ENCODE measurements around the gene FATE1. TPM values are rescaled to one million over a fixed set of nuclear protein-coding genes. Genes with fewer than 3 reads are reported as not detected.

FATE1 gene
- total and polyA plus RNA-seq, 2 of the 8 experiments (the other 6 are each of a cell fraction or from before 2014, with no cell fraction given): 0.12 TPM; not detected in 1

DNA sequence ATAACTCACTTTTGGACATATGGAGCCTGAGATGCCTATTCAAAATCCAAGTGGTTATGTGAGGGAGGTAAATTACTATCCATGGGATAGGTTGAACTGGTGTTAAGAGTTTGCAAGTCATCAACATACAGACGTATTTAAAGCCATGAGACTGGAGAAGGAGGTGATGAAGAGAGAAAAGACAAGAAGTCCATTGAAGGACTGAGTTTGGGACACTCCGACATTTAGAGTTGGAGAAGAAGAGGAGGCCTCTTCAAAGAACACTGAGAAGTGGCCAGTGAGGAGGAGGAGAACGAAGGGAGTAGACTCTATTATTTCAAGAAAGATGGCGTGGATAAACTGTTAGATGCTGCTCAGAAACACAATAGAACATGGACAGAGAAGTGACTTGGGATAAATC lies 18.6 kb downstream of the FATE1 start, which contains the start of gene CNGA2:
TSS of gene CNGA2 (plus strand) at position 301 of the 400 bp plus-strand sequence. CDS start 3,738 bp downstream, outside the sequence.
- H4K5ac ChIP-seq (ENCODE audit: insufficient read length, low read depth, low read length): no peak within 1 kb of the TSS
- no peak within 1 kb of the TSS for H3K18ac ChIP-seq (ENCODE audit: extremely low read depth, low read length)
- DNase-seq (ENCODE audit: low read depth in 1 of 2, low spot score in 2 of 2): no peak
- H3K79me1 ChIP-seq (ENCODE audit: low read depth, low read length): no peaks in the 10 kb centered on the region
- H2BK120ac ChIP-seq (replicated peaks; ENCODE audit: low read depth, low read length): no peak within 1 kb of the TSS
- CTCF ChIA-PET (ENCODE audit: partially characterized antibody): interaction anchor here (0.8 kb wide), 1 partner anchor 40 kb away, joined by 3 read pairs; no protein-coding TSS in a partner anchor
- POLR2A ChIA-PET (ENCODE audit: partially characterized antibody): no interaction called here
- no peak within 1 kb of the TSS for H2AFZ ChIP-seq (ENCODE audit: low read length)
- 86% methylated on average over 4 of the region's 4 CpGs; no CpG with 5 or more reads in 1 of the 2 experiments for WGBS, 2 experiments (ENCODE audit: extremely low coverage in 1 of 2, insufficient coverage in 1 of 2, insufficient read length in 1 of 2, insufficient replicate concordance in 2 of 2, low coverage in 1 of 2, low lambda C conversion rate in 2 of 2, missing lambda C conversion rate in 1 of 2)
- no peak within 1 kb of the TSS for H2BK20ac ChIP-seq (ENCODE audit: low read length)
- H3K9me3 ChIP-seq (ENCODE audit: insufficient read depth in 2 of 2, low read depth in 1 of 2, low read length in 1 of 2): no peaks in the 10 kb centered on the region
- no peak within 1 kb of the TSS for H3K4me3 ChIP-seq (ENCODE audit: extremely low read depth in 1 of 4, insufficient read depth in 2 of 4, low read depth in 3 of 4, low read length in 4 of 4)
- H4K8ac ChIP-seq (ENCODE audit: extremely low read depth, insufficient read depth, low read length): no peak within 1 kb of the TSS
- H3K4ac ChIP-seq (replicated peaks; ENCODE audit: insufficient read length, low read depth, low read length): no peak within 1 kb of the TSS
- no peak within 1 kb of the TSS for H3K4me2 ChIP-seq (ENCODE audit: insufficient read depth in 1 of 2, low read depth in 2 of 2, low read length in 2 of 2)
- no peak within 1 kb of the TSS for H3K27ac ChIP-seq (ENCODE audit: low read depth, low read length)
- H3K36me3 ChIP-seq (ENCODE audit: control insufficient read depth in 2 of 4, insufficient read depth in 4 of 4, low read length in 3 of 4): no peaks in the 10 kb centered on the region
- no peak within 1 kb of the TSS for H4K91ac ChIP-seq (replicated peaks; ENCODE audit: insufficient read length, low read length)
- H3K27me3 ChIP-seq (replicated peaks in 1 of 4; ENCODE audit: control insufficient read depth in 3 of 4, extremely low read depth in 1 of 4, insufficient read depth in 3 of 4, low read length in 3 of 4): no peaks in the 10 kb centered on the region
- H3K23ac ChIP-seq (ENCODE audit: insufficient read length): no peak within 1 kb of the TSS
- no peak for FAIRE-seq
- no peak within 1 kb of the TSS for H3K14ac ChIP-seq (ENCODE audit: insufficient read length)
- H3K9ac ChIP-seq (replicated peaks in 1 of 4; ENCODE audit: extremely low read depth in 1 of 4, low read depth in 3 of 4, low read length in 3 of 4): no peak within 1 kb of the TSS
- no peak within 1 kb of the TSS for H2BK12ac ChIP-seq (ENCODE audit: low read depth, low read length)
- TF ChIP-seq TBP (IDR thresholded peaks at IDR 0.05; ENCODE audit: low read depth, low read length) (no peak), NANOG (IDR thresholded peaks at IDR 0.05; ENCODE audit: insufficient read depth, low read depth, low read length, poor library complexity, severe bottlenecking) (no peak), CHD2 (IDR thresholded peaks at IDR 0.05; ENCODE audit: low read length) (no peak), SP2 (IDR thresholded peaks at IDR 0.05; ENCODE audit: low read length) (no peak), KDM1A (IDR thresholded peaks at IDR 0.05; ENCODE audit: borderline replicate concordance, low read length) (no peak), RXRA (IDR thresholded peaks at IDR 0.05; ENCODE audit: insufficient read depth, low read depth, low read length) (no peak), EP300 (IDR thresholded peaks at IDR 0.05; ENCODE audit: borderline replicate concordance in 1 of 2, low read depth in 2 of 2, low read length in 2 of 2) (no peak), SIN3A (conservative IDR thresholded peaks at IDR 0.05 in 1 of 2, IDR thresholded peaks at IDR 0.05 in 1 of 2; ENCODE audit: low read depth in 1 of 2, low read length in 2 of 2) (no peak), MAFK (IDR thresholded peaks at IDR 0.05; ENCODE audit: low read depth, low read length) (no peak), SUZ12 (IDR thresholded peaks at IDR 0.05; ENCODE audit: low read length) (no peak), TAF7 (optimal IDR thresholded peaks at IDR 0.05; ENCODE audit: borderline replicate concordance, low read depth, low read length) (no peak), SIX5 (IDR thresholded peaks at IDR 0.05; ENCODE audit: low read depth, low read length) (no peak), TAF1 (IDR thresholded peaks at IDR 0.05; ENCODE audit: low read depth, low read length) (no peak), GTF2F1 (IDR thresholded peaks at IDR 0.05; ENCODE audit: borderline replicate concordance, low read depth, low read length) (no peak)
- TF ChIP-seq, protein P1, sequence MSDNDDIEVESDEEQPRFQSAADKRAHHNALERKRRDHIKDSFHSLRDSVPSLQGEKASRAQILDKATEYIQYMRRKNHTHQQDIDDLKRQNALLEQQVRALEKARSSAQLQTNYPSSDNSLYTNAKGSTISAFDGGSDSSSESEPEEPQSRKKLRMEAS (IDR thresholded peaks at IDR 0.05): no peak
- no peaks in the 10 kb centered on the region for H4K20me1 ChIP-seq (replicated peaks in 1 of 2; ENCODE audit: control insufficient read depth in 1 of 2, insufficient read depth in 2 of 2, low read length in 2 of 2)
- no peaks in the 10 kb centered on the region for H3K4me1 ChIP-seq (replicated peaks in 1 of 4; ENCODE audit: control insufficient read depth in 3 of 4, insufficient read depth in 4 of 4, low read length in 3 of 4)
- no peaks in the 10 kb centered on the region for H3K79me2 ChIP-seq (ENCODE audit: control insufficient read depth in 1 of 2, insufficient read depth in 2 of 2, low read length in 2 of 2)
- no peaks in the 10 kb centered on the region for H3K23me2 ChIP-seq (ENCODE audit: low read depth, low read length)
- H2AK5ac ChIP-seq (ENCODE audit: low read depth, low read length): no peak within 1 kb of the TSS
- H2BK15ac ChIP-seq (ENCODE audit: low read length): no peak within 1 kb of the TSS
- H2BK5ac ChIP-seq (ENCODE audit: low read depth, low read length): no peak within 1 kb of the TSS
- no peak within 1 kb of the TSS for H3K56ac ChIP-seq (replicated peaks; ENCODE audit: insufficient read length, low read depth, low read length)

All from H1 (cell line).